Endothelial cell of umbilical vein (primary cell): ENCODE data around the gene DGCR6L. TPM values are rescaled to one million over a fixed set of nuclear protein-coding genes. Genes with fewer than 3 reads are reported as not detected.
"Not testable (repeated sequence)": the region's sequence is repeated elsewhere in the genome, so short reads cannot be mapped to it uniquely, and the experiment has no call there.

Experiments
- BruUV-seq: library from RNA; stranded (reverse); fragments of 400-500 nt; replicated peaks from 2 replicates; lab custom pipeline; 2021; lab: Mats Ljungman, UMichigan
- CTCF ChIA-PET: fragments of 300-600, 350-600 bp; sonication (Branson Sonifier 250); formaldehyde crosslinking; loops from one replicate; lab custom pipeline; 2021; ENCODE audit warnings: antibody characterized with exemption, inconsistent platforms; lab: Charles Lee
- POLR2A ChIA-PET: fragments of 300-600, 350-600 bp; sonication (Branson Sonifier 250); formaldehyde crosslinking; loops from one replicate; lab custom pipeline; 2021; ENCODE audit warnings: antibody characterized with exemption, inconsistent platforms; lab: Charles Lee
- DNase-seq: peaks from one replicate; pipeline ENCODE4 v3.0.0-alpha.2; 2011; ENCODE audit warnings: low read depth, low spot score
- FAIRE-seq: peaks from 2 replicates; lab custom pipeline; 2011; peaks lifted over from hg19 to GRCh38; lab: Jason Lieb, UNC
- H2AFZ ChIP-seq: 2 replicates; pipeline ENCODE4 v1.6.0; 2012; ENCODE audit warnings: low read depth, low read length, control low read depth, inconsistent platforms
- H3K27ac ChIP-seq: 2 replicates; pipeline ENCODE4 v1.5.1; 2011; ENCODE audit warnings: low read depth, mild to moderate bottlenecking, control low read depth, low read length, moderate library complexity; ENCODE audit not compliant: insufficient read depth
- H3K27me3 ChIP-seq, 2 experiments: 2 replicates each; pipeline versions ENCODE4 v1.6.0 to v1.6.1; 2011; ENCODE audit warnings: low read length in 2 of 2, mixed read lengths in 1 of 2; ENCODE audit not compliant: control insufficient read depth in 2 of 2, insufficient read depth in 2 of 2
- H3K36me3 ChIP-seq, 2 experiments: 2 replicates in 1 of 2; 3 replicates in 1 of 2; pipeline ENCODE4 v1.5.1; 2011; ENCODE audit warnings: low read length in 2 of 2, mild to moderate bottlenecking in 1 of 2, moderate library complexity in 1 of 2; ENCODE audit not compliant: control insufficient read depth in 2 of 2, insufficient read depth in 2 of 2; ENCODE audit errors: extremely low read depth in 1 of 2
- H3K4me1 ChIP-seq: 3 replicates; pipeline ENCODE4 v1.5.1; 2011; ENCODE audit warnings: mild to moderate bottlenecking, low read length; ENCODE audit not compliant: control insufficient read depth, insufficient read depth; ENCODE audit errors: extremely low read depth
- H3K4me2 ChIP-seq: 2 replicates; pipeline ENCODE4 v1.6.1; 2011; ENCODE audit warnings: low read length, control low read depth, mixed read lengths; ENCODE audit not compliant: insufficient read depth
- H3K4me3 ChIP-seq, 3 experiments: fragments of 200-600 bp in 1 of 3; sonication (generic), shearing (Covaris generic) in 1 of 3; replicated peaks in 1 of 3; 2 replicates each; pipeline ENCODE4 v1.5.1; 2011 to 2016; ENCODE audit warnings: control low read depth in 3 of 3, low read length in 3 of 3, mild to moderate bottlenecking in 2 of 3, inconsistent platforms in 1 of 3, low read depth in 1 of 3, moderate library complexity in 1 of 3; ENCODE audit not compliant: insufficient read depth in 1 of 3
- H3K79me2 ChIP-seq: 2 replicates; pipeline ENCODE4 v1.6.0; 2012; ENCODE audit warnings: low read length, inconsistent platforms; ENCODE audit not compliant: control insufficient read depth, insufficient read depth
- H3K9ac ChIP-seq: replicated peaks from 2 replicates; pipeline ENCODE3; 2011; ENCODE audit warnings: low read length, control low read depth; ENCODE audit not compliant: insufficient read depth; ENCODE audit errors: extremely low read depth
- H3K9me1 ChIP-seq: replicated peaks from 3 replicates; pipeline ENCODE4 v1.6.0; 2011; ENCODE audit warnings: mild to moderate bottlenecking, low read length; ENCODE audit not compliant: control insufficient read depth, insufficient read depth; ENCODE audit errors: extremely low read depth
- H3K9me3 ChIP-seq: replicated peaks from 2 replicates; pipeline ENCODE4 v1.5.1; 2012; ENCODE audit warnings: low read length, inconsistent platforms; ENCODE audit not compliant: control insufficient read depth, insufficient read depth
- H4K20me1 ChIP-seq: replicated peaks from 2 replicates; pipeline ENCODE3; 2011; ENCODE audit warnings: mild to moderate bottlenecking, low read length; ENCODE audit not compliant: control insufficient read depth, insufficient read depth; ENCODE audit errors: extremely low read depth
- CTCF ChIP-seq, 2 donors: IDR thresholded peaks; 1 replicate in 1 of 2; 2 replicates in 1 of 2; pipeline ENCODE4 v1.5.1; 2011; ENCODE audit warnings: low read length in 2 of 2, mild to moderate bottlenecking in 2 of 2, moderate library complexity in 2 of 2, control low read depth in 1 of 2, inconsistent platforms in 1 of 2, low read depth in 1 of 2; ENCODE audit not compliant: insufficient read depth in 1 of 2; ENCODE audit errors: extremely low read depth in 1 of 2
- EZH2 ChIP-seq: IDR thresholded peaks from 2 replicates; pipeline ENCODE4 v1.6.1; 2012; ENCODE audit warnings: borderline replicate concordance, low read depth, mild to moderate bottlenecking, moderate library complexity, low read length, inconsistent platforms; ENCODE audit not compliant: severe bottlenecking
- FOS ChIP-seq: IDR thresholded peaks from 2 replicates; pipeline ENCODE4 v1.6.1; 2011; ENCODE audit warnings: mild to moderate bottlenecking, low read length, moderate library complexity, borderline replicate concordance; ENCODE audit not compliant: insufficient read depth
- GATA2 ChIP-seq: IDR thresholded peaks from 2 replicates; pipeline ENCODE4 v1.7.0; 2011; ENCODE audit warnings: low read depth, mild to moderate bottlenecking, moderate library complexity, mixed read lengths, low read length; ENCODE audit not compliant: insufficient read length, insufficient read depth
- JUN ChIP-seq: IDR thresholded peaks from 2 replicates; pipeline ENCODE4 v1.6.1; 2011; ENCODE audit warnings: borderline replicate concordance, low read depth; ENCODE audit not compliant: insufficient read length, insufficient read depth
- MAX ChIP-seq: IDR thresholded peaks from 2 replicates; pipeline ENCODE4 v1.6.1; 2011; ENCODE audit not compliant: insufficient read depth, insufficient read length
- MYC ChIP-seq: IDR thresholded peaks from one replicate; pipeline ENCODE4 v1.6.1; 2011; ENCODE audit warnings: mild to moderate bottlenecking, low read depth, low read length
- POLR2A ChIP-seq: IDR thresholded peaks from 2 replicates; pipeline ENCODE4 v1.6.1; 2012; ENCODE audit warnings: low read depth, mild to moderate bottlenecking, control low read depth, low read length
- POLR2AphosphoS5 ChIP-seq: IDR thresholded peaks from 2 replicates; pipeline ENCODE4 v1.6.1; 2012; ENCODE audit warnings: low read depth, mild to moderate bottlenecking, control low read depth, low read length, moderate library complexity; ENCODE audit not compliant: insufficient read depth
- dilution Hi-C: fragments of 300-500 bp; cut with MboI; formaldehyde crosslinking; loops from one replicate; pipeline ENCODE4 v1.15.0; 2019; ENCODE audit warnings: low sequenced_read_pairs; ENCODE audit not compliant: extremely low pct_ligation_motif_present
- intact Hi-C: fragments of 100-400 bp; cut with micrococcal nuclease; formaldehyde crosslinking; loops from one replicate; pipeline ENCODE4 v1.10.0; 2022
- polyA plus RNA-seq, 4 experiments: library from polyadenylated mRNA; depleted of rRNA in 3 of 4; stranded (reverse) in 3 of 4; unstranded in 1 of 4; fragments of >200 nt; gene quantifications; 2 replicates each; pipeline versions ENCODE4 v1.2.1 to v1.2.3, GENCODE V29; 2011 to 2012; ENCODE audit warnings: missing spikeins in 1 of 4
- total RNA-seq: library from RNA; stranded (reverse); gene quantifications from 2 replicates; pipeline ENCODE4 v1.2.3, GENCODE V29; 2021

Gene DGCR6L
- total and polyA plus RNA-seq, 2 donors (not counting 3 experiments of a cell fraction or from before 2014, with no cell fraction given): 38.0 to 67.5 TPM

GRCh38 chr22:20271114-20271994 is 48.5 kb downstream of the DGCR6L start:
- Histone ChIP-seq H3K9ac (no peak overlapping the region), H3K9me1 (no peaks in the 10 kb centered on the region), H3K36me3 (no peaks in the 10 kb centered on the region), H3K4me1 (no peaks in the 10 kb centered on the region), H3K4me2 (no peak overlapping the region), H3K27me3 (no peaks in the 10 kb centered on the region), H3K27ac (no peak overlapping the region), H4K20me1 (no peaks in the 10 kb centered on the region), H3K4me3 (no peak overlapping the region), H2AFZ (no peak overlapping the region), H3K9me3 (no peaks in the 10 kb centered on the region), H3K79me2 (no peaks in the 10 kb centered on the region)
- dilution Hi-C loops (no loop called here), intact Hi-C loops (no loop called here)
- TF ChIP-seq MAX (no peak), EZH2 (no peak), CTCF (IDR thresholded peaks at IDR 0.05; ENCODE audit: extremely low read depth in 1 of 2, insufficient read depth in 1 of 2, low read depth in 1 of 2, low read length in 2 of 2) (no peak), FOS (no peak), MYC (no peak), POLR2A (no peak), JUN (no peak), GATA2 (no peak), POLR2AphosphoS5 (no peak)
- BruUV-seq: no TSS peak
- FAIRE-seq (no peak), DNase-seq (no peak)
- POLR2A ChIA-PET: no interaction called here
- CTCF ChIA-PET: interaction anchor here (0.9 to 4.2 kb wide), 2 partner anchors 115 to 1304 kb away, joined by 4 to 24 read pairs; no protein-coding TSS in a partner anchor

- H3K79me2 ChIP-seq, dilution Hi-C loops, H3K9ac ChIP-seq, H3K36me3 ChIP-seq, H3K4me1 ChIP-seq, H3K4me3 ChIP-seq, BruUV-seq, H2AFZ ChIP-seq, DNase-seq, FAIRE-seq, H3K4me2 ChIP-seq, H3K27me3 ChIP-seq, H3K27ac ChIP-seq, POLR2A ChIA-PET, H3K9me3 ChIP-seq, H4K20me1 ChIP-seq, H3K9me1 ChIP-seq, intact Hi-C loops: not testable (repeated sequence)
- CTCF ChIA-PET: interaction anchor here (0.9 to 4.2 kb wide), 2 partner anchors 114 to 1303 kb away, joined by 4 to 24 read pairs; no protein-coding TSS in a partner anchor
These were observed 49.4 kb downstream of the DGCR6L start for GRCh38 chr22:20270190-20271113.
